ENCODE data around the gene FXN.

DNA sequence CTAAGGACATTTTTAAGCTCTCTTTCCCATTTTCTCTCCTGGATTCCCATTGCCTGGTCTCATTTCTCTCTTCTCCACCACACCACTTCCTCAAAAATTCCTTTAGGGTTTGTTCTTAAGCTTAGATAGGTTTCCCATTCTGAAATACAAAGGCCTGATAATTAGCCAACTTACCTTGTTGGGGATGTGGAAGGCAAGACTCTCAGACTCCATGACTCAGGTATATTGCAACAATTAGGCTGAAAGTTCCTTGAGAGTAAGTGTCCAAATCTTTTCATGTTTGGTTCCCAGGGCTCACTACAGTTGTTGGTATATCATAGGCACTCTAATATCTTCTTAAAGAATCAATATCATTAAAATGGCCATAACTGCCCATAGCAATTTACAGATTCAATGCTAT, 43.6 kb downstream of the FXN start:
- TF ChIP-seq, protein P1, sequence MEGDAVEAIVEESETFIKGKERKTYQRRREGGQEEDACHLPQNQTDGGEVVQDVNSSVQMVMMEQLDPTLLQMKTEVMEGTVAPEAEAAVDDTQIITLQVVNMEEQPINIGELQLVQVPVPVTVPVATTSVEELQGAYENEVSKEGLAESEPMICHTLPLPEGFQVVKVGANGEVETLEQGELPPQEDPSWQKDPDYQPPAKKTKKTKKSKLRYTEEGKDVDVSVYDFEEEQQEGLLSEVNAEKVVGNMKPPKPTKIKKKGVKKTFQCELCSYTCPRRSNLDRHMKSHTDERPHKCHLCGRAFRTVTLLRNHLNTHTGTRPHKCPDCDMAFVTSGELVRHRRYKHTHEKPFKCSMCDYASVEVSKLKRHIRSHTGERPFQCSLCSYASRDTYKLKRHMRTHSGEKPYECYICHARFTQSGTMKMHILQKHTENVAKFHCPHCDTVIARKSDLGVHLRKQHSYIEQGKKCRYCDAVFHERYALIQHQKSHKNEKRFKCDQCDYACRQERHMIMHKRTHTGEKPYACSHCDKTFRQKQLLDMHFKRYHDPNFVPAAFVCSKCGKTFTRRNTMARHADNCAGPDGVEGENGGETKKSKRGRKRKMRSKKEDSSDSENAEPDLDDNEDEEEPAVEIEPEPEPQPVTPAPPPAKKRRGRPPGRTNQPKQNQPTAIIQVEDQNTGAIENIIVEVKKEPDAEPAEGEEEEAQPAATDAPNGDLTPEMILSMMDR (IDR thresholded peaks at IDR 0.05; ENCODE audit: low read depth, low read length): no peak
- no peak for TF ChIP-seq EZH2phosphoT487 (IDR thresholded peaks at IDR 0.05; ENCODE audit: low read depth)
